GM18499 (cell line): Measurements from ENCODE around the gene PRR3.

Source experiments
- ATAC-seq: cut with Tn5 transposase; IDR thresholded peaks from one replicate; pipeline ENCODE4 v1.9.1; 2021; ENCODE audit warnings: moderate number of reproducible peaks; ENCODE audit not compliant: insufficient read depth, unreplicated experiment

Gene PRR3

DNA sequence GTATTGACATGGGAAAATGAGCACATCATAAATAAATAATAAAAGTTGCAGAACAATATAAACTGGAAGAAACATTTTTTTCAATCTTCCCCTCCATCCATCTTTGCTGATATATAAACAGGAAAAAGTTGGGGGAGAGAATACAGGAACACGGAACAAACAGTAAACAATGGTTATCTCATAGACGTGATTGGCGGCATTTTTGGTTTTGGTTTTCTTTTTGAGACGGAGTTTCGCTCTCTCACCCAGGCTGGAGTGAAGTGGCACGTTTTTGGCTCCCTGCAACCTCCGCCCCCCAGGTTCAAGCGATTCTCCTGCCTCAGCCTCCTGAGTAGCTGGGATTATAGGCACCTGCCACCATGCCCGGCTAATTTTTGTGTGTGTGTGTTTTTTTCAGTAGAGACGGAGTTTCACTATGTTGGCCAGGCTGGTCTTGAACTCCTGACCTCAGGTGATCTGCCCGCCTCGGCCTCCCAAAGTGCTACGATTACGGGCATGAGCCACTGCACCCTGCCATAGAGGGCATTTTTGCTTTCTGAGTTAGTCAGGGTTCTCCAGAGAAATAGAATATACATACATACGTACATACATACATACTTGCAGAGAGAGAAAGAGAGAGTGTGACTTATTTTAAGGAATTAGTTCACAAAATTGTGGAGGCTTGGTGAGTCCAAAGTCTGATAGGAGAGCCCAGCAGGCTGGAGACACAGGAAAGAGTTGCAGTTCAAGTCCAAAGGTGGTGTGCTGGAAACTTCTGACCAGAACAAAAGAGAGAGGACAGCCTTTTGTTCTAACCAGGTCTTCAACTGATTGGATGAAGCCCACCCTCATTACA lies 23.4 kb upstream of the PRR3 start:
- ATAC-seq, result no peak

DNA sequence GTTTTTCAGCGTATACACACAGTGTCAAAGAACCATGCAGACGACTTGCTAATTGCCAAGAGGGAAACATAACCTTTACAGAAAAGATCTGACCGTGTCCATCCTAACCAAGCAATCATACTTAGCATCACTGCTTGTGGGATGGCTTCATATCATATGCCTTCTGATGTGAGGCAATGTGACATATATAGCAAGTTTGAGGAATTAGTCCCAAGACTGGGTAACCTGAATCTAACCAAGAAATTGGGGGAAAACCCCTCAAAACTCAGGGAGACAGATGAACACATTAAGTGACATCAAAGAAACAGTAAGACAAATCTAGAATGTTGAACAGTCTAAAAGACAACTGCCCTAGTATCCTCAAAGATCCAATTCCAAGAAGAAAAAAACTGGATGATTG lies 19.2 kb upstream of the PRR3 start:
- ATAC-seq, result no peak

DNA sequence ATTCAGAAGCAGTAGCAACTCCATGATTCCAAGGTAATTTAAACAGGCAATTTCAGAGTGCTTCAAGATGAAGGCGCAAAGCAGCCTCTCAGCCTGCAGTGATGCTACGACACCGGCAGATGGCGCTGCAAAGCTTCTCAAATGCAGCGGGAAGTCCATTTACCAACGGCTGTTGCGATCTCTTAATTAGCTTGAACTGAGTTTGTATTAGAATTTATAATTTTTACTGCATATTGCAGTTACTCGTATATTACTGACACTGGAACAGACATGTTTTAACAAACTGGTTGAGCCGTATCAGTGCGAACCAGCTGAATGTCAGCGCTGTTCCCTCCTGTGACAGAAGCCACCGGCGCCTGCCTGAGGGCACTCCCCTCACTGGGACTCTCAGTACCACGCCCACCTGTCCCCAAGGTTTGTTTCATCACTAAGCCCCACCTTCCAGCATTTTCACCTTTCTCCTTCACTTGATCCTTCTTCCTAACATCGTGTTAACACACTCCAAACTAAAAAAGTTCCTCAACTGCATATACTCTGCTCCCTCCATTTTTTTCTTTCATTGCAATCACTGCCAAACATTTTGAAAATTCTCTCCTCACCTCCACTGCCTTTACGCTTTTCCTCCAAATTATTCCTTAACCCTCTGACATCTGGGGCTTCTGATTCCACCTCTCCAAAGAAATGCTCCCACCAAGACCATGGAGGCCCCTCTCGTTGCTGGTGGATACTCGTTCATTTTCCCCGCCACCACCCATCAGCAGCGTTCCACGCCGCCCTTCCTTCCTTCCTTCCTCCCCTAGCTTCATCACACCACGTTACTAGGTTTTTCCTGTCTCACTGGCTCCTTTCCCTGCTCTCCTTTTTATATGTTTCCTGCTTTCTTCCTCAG lies 15.3 kb upstream of the PRR3 start:
- ATAC-seq, result no peak

DNA sequence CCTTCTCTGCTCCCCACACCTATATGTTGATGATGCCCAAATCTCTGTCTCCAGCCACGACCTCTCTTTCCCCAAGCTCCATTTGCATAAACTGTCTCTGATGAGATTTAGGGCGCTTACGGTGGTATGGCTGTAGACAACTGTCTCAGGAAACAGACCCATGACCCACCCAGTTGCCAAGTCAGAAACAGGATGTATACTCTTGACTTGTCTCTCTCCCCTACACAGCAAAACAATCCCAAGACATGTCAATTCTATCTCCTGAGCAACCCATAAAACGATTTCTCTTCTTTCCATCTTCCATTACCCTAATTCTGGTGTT lies 14.7 kb upstream of the PRR3 start:
- no peak for ATAC-seq

DNA sequence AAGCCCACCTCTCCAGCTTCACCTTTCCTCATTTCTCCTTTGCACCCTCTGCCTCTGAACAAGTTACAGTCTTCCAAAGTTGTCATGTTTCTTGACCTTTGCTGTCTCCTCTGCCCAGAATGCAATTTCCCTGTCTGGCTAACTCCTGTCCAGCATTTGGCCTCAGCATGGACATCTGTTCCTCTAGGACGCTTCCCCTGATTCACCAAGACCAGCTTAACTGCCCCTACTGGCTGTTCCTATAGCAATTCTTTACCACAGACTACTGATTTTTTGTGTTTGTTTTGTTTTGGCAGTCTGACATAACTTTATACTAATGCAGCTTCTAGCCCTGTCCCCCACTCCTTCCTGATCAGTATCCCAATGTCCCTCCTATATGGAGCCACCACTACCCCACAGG lies 14.2 kb upstream of the PRR3 start:
- no peak for ATAC-seq

DNA sequence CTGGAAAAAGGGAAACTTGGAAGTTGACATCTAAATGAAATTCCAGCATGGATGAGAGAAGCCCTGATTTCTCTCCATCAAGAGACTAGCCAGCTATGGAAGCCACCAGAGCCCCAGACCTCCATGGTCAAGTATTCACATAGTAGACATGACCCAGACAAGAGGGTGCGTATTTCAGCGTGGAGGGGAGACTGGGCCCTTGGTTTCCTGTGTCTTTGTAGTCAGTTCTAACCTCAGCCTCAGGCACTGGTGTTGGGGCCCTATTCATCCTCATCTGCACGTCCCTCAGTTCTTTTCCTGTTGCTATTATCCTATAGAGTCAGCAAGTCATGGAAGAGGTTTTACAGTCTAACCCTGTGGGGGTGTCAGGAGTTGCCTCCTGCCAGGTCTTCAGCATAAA lies 13.3 kb upstream of the PRR3 start:
- no peak for ATAC-seq

DNA sequence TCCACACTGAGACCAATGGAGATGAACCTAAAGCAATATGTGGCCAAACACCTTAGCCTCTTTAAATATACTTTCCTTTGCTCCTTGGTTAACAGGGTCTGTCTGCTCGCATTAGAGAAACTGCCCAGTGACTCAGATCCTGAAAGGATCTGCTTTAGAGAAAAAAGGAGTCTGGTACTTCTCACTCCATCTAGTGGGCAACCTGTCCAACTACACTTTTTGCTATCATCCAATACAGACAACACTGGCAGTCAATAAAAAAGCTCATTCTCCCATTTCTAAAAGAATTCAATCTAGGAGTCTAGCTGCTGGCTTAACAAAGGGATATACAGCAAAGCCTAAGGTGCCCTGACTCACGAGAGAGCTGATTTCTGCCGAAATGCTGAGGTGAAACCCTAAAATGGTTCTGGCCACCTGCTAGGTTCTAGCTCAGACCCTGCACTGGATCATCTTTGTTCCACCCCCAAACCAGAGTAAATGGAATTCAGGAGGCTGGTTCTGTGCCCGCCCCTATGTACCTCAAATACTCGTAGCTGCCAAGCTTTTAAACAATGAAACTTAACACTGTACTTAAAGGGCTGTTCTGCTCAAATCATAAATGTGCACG lies 12.3 kb upstream of the PRR3 start:
- ATAC-seq, result no peak

DNA sequence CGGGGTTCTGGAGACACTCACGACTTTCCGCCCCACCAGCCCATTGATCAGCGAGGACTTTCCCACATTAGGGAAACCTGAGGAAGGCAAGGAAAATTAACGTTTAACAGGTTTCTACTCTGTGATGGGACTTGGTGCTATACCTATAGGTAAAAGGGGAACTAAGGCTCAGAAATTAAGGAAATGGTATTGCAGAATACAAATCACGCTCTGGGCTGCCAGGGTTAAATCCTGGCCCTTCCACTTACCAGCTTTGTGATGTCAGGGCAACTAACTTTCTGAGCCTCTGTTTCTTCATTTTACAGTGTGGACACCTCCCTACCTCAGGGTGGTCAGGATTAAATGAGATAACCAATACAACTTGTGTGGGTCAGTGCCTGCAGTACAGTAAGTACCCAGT lies 9.6 kb upstream of the PRR3 start:
- ATAC-seq, result no peak

DNA sequence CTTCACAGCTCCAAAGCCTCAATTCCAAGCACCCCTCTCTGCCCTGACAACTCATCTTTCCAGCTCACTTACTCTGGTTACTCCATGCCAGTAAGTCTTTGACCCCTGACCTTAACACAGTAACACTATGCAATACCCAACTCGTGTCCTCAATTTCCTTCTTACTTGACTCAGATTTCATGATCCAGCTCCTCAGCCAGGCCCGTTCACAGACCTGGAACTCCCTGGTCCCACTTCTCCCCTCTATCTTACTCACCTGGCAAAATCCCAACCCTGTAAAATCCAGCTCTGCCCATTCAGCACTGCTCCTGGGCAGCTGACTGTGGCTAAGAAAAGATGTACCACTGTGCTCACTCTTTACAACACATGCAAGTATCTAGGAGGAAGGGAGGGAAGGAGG lies 8.7 kb upstream of the PRR3 start:
- no peak for ATAC-seq

DNA sequence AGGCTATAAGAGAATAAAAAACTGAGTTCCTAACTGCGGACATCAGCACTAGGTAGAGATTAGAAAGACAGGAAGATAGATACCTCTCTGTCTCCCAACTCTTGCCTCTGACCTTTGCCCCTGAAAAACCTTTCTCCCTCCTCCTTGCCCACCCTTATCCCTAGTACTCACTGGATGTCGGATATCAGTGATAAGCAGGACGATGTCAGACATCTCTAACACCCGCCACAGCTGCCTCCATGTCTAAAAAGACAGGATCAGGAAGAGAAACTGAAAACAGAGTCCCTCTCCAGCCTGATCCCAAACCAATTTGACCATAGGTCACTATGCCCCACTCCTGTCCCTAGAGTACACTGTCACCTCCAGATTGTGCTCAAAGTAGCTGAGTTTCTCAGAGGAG lies 2.7 kb upstream of the PRR3 start:
- ATAC-seq, result no peak

DNA sequence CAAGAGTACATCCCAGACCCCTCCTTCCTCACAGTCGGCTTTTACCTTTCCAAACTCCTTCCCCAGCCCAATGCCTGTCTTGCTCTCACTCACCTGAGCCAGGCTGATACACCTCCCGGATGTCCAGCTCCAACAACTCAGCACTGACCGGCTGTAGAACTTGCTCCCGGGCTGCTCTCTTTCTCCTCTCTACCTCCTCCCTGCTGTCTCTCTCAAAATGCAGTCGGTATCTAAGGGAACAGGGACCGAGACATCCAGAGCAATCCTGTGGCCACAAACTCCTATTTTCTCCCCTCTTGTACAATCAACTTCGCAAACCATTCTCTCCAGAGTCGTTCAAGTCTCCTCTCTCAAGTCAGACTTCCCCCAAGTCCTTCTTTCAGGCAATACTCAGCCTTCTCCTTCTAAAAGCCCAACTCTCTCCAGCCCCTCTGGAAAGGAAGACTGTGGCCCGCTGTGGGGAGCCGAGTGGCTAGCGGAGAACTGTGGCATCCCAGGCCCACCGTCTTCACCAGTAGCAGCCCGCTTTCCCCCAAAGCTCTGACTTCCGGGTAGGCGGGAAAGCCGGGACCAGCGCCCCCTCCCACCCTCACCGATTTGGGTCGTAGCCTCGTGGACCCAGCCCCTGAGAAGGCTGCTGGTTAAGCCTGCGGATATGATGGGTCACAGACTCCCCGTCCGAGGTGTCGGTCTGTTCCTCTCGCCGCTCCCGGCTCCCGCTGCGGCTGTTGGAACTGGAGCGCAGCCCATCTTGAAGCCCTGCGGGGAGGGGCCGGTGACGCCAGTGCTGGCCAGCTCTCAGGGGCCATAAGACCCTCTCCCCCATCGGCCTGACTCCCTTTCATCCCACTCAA lies 1.9 kb upstream of the PRR3 start:
- no peak for ATAC-seq

DNA sequence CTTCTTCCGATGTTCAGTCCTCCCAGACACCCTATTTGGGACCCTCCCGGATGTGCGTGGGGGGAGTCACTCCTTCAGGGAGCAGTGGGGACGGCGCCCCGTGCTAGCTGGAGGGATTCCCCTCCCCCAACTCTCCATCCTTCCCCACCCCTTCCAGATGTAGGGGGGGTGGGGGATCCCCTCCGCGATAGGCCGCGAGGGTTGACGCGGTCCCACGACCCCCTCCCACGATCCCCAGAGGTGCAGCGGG lies 1.4 kb upstream of the PRR3 start:
- no peak for ATAC-seq

DNA sequence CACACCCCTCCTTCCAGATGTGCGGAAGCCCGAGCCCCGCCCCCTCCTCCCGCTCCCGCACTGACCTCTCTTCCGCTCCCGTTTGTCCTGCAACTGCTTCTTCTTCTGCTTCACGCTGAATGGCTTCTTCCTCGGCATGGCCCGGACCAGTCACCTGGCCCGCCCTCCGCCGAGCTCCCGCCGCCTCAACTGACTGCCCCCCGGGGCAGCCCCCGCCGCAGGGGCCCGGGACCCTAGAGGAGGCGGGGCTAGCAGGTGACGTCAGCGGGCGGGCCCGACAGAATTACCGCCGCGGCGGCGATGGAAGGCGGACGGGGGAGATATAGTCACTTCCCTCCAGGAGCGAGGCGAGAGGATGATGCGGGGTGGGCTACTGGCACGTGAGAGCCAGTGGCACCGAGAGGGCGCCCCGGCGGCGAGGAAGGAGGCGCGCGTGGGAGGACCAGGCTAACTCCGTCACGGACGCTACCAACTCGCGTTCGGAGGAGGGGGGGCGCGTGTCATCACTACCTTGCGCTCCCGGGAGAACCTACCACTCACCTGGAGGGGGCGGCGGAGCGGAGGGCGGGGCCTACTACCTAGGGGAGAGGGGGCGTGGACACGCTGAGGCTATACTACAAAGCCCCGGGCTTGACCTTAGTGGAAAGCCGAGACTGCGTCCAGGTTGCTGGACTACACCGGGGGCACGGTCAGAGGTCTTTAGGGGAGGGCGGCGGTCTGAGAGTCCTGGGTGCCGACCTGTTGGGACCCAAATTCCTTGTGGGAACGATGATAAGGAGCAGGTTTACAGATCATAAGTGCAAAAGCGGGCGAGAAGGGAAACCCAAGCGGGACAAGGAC lies 809 bp upstream of the PRR3 start, which contains the start of gene GNL1:
TSS of gene GNL1 (minus strand) at position 424 of the 840 bp plus-strand sequence. CDS start at position 138, 286 bp downstream.
- peak; percentile 48 for ATAC-seq

DNA sequence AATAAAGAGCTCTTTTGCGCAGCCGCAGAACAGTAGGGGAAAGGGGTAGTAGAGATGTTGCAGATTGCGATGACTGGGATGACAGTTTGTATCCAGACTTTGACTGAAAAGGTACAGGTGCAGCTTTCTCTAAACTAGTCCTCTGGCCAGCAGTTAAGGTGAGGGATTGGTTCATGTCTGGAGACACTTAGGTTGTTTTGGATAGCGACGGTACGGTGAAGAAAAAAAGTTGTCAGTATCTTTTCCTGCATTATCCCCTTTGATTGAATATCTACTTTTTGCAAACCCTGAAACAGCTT lies 537 bp downstream of the PRR3 start:
- no peak for ATAC-seq

DNA sequence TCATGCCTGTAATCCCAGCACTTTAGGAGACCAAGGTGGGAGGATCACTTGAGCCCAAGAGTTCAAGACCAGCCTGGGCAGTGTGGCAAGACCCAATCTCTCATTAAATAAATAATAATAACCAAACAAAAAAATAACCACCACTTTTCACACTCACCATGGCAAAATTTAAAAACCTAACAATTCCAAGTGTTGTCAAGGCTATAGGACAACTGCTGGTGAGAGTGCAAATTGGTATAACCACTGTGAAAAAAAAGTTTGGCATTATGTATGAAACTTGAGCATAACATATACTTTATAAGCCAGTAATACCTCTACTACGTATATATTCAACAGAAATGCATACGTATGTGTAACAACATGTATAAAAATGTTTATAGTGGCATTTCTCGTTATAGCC lies 3.8 kb downstream of the PRR3 start:
- ATAC-seq, result no peak

DNA sequence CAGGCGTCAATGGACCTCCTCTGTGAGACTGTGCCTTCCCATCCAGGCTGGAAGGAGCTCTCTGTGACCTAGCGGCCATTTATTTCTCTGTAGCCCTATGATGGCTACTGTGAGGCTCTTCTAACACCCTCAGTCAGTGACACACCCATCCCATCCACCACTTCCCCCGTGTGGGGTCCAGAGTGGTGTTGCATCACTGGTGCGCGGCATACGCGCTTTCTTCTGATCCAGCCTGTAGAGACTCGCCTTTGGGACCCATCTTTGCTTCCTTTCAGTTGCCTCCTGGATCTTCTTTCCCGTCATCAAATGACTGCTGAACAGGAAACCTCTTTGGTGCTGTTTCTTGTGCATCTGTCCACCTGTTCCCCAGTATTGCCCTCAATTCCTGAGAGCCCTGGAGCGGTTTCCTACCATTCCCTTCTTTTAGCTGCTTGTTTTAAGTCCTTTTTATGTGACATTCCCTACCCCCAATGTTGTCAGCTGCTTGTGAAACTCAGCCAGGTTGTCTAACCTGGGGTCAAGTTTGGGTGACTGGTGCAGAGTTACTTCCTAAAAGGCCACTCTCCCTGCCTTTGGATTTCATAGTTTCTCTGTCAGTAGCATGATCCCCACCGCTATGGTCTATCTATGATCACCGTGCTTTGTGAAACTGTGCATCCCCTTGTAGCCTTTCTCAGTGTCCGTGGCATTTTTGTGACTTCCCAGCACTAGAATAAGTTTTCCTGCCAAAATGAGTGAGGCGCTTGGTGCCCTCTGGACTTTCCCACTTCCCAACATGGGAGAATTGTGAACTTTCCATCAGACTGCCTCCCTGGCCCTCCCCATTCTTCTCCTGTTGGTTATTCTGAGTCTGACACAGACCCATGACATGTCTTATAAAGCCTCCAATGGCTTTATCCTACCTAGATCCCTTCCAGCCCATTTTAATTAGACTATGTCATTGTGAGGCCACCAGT lies 5.7 kb downstream of the PRR3 start:
- ATAC-seq, result no peak

DNA sequence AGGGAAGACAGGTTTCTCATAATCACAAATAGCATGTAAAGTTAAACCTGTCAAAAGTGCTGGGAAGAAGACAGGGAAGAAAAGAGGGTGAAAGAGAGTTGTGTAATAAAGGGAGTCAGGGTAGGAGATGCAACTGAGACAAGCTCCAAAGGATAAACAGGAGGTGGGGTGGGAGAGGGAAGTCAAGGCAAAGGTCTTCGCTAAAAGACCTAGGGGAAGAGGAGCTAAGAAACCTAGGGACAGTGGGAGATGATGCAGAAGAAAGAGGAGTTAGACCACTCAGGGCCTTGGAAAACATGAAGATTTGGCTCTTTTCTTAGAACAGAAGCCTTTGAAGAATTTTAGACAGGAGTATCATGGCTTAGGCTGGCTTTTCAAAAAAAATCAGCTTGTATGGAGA lies 7.0 kb downstream of the PRR3 start:
- no peak for ATAC-seq

DNA sequence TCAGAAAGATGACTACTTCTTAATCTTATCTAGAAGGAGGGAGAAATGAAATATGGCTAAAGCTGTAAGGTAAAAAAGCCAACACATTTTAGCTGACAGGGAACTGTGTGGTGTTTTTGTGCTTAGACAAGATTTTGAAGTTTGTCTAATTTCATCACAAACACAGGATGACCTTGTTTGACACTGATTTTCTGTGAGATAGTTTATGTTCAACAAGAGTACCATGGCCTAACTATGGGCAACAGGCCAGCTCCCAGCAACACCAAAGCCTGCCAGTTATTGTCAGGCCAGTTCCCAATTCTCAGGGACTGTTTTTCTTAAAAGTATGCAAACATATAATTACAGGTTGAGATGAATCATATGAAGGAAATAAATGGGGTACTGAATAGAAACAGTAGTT lies 8.7 kb downstream of the PRR3 start:
- ATAC-seq, result no peak

DNA sequence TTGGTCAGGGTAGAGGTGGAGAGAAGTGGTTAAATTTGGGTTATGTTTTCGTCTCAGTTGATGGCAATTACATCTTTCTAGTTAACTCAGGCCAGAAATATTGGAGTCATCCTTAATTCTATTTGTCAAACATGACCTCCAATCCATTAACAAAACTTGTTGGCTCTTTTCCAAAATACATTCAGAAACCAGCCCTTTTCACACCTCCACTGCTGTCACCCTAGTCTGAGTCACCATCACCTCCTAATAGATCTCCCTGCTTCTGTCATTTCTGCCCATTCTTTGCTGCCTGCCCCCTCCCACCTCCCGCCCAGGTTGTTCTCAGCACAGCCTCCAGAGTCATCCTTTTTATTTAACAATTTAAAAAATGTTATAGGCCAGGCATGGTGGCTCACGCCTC lies 11.2 kb downstream of the PRR3 start:
- ATAC-seq, result no peak
